Astrocyte (in vitro differentiated cells and primary cell): ENCODE data around the gene CCDC61. TPM values are rescaled to one million over a fixed set of nuclear protein-coding genes. Genes with fewer than 3 reads are reported as not detected.

Source experiments
- DNase-seq: peaks from one replicate; pipeline ENCODE4 v3.0.0-alpha.2; 2010; ENCODE audit warnings: low read depth
- FAIRE-seq: peaks from 2 replicates; lab custom pipeline; 2011; peaks lifted over from hg19 to GRCh38; lab: Jason Lieb, UNC
- H2AFZ ChIP-seq: 2 replicates; pipeline ENCODE4 v1.6.0; 2012; ENCODE audit warnings: low read depth, low read length, inconsistent platforms
- H3K27ac ChIP-seq: 2 replicates; pipeline ENCODE4 v1.5.1; 2011; ENCODE audit warnings: low read depth, low read length, inconsistent platforms
- H3K27me3 ChIP-seq: 2 replicates; pipeline ENCODE4 v1.6.0; 2011; ENCODE audit warnings: low read length, inconsistent platforms; ENCODE audit not compliant: insufficient read depth
- H3K36me3 ChIP-seq: 2 replicates; pipeline ENCODE4 v1.5.1; 2011; ENCODE audit warnings: low read length, inconsistent platforms; ENCODE audit not compliant: insufficient read depth
- H3K4me1 ChIP-seq: 2 replicates; pipeline ENCODE4 v1.5.1; 2011; ENCODE audit warnings: low read length, inconsistent platforms; ENCODE audit not compliant: insufficient read depth
- H3K4me2 ChIP-seq: 2 replicates; pipeline ENCODE4 v1.6.0; 2012; ENCODE audit warnings: low read length, inconsistent platforms
- H3K4me3 ChIP-seq: 2 replicates; pipeline ENCODE4 v1.5.1; 2011; ENCODE audit warnings: low read depth, mild to moderate bottlenecking, low read length, inconsistent platforms; ENCODE audit not compliant: insufficient read depth
- H3K79me2 ChIP-seq: 2 replicates; pipeline ENCODE4 v1.6.0; 2012; ENCODE audit warnings: mild to moderate bottlenecking, low read length, inconsistent platforms; ENCODE audit not compliant: insufficient read depth
- H3K9ac ChIP-seq: 2 replicates; pipeline ENCODE4 v1.6.0; 2012; ENCODE audit warnings: mild to moderate bottlenecking, low read length, inconsistent platforms
- H3K9me3 ChIP-seq: 2 replicates; pipeline ENCODE4 v1.5.1; 2012; ENCODE audit warnings: low read depth, mild to moderate bottlenecking, low read length, inconsistent platforms; ENCODE audit not compliant: insufficient read depth
- H4K20me1 ChIP-seq: 2 replicates; pipeline ENCODE4 v1.6.0; 2012; ENCODE audit warnings: low read length, inconsistent platforms; ENCODE audit not compliant: insufficient read depth
- H3K27ac Mint-ChIP-seq: one replicate; pipeline ENCODE4 v1.8.0; 2021; ENCODE audit warnings: mild to moderate bottlenecking, mixed read lengths; ENCODE audit not compliant: unreplicated experiment
- H3K27me3 Mint-ChIP-seq: one replicate; pipeline ENCODE4 v1.8.0; 2021; ENCODE audit warnings: low read depth, mixed read lengths; ENCODE audit not compliant: unreplicated experiment
- H3K36me3 Mint-ChIP-seq: one replicate; pipeline ENCODE4 v1.8.0; 2021; ENCODE audit warnings: low read depth, mixed read lengths; ENCODE audit not compliant: unreplicated experiment
- H3K4me1 Mint-ChIP-seq: one replicate; pipeline ENCODE4 v1.8.0; 2021; ENCODE audit warnings: low read depth, mixed read lengths; ENCODE audit not compliant: unreplicated experiment
- H3K4me3 Mint-ChIP-seq: one replicate; pipeline ENCODE4 v1.8.0; 2021; ENCODE audit warnings: mild to moderate bottlenecking, moderate library complexity, mixed read lengths; ENCODE audit not compliant: unreplicated experiment
- H3K9me3 Mint-ChIP-seq: one replicate; pipeline ENCODE4 v1.8.0; 2021; ENCODE audit warnings: mild to moderate bottlenecking, mixed read lengths; ENCODE audit not compliant: unreplicated experiment
- EZH2 ChIP-seq: IDR thresholded peaks from 2 replicates; pipeline ENCODE4 v1.6.1; 2012; ENCODE audit warnings: mild to moderate bottlenecking, low read length, inconsistent platforms; ENCODE audit not compliant: insufficient read depth
- total RNA-seq: library from RNA; stranded (reverse); gene quantifications from 2 replicates; pipeline ENCODE4 v1.2.1, GENCODE V29; 2021
- TF ChIP-seq, protein P1 (sequence below): IDR thresholded peaks from 2 replicates; pipeline ENCODE4 v1.5.1; 2011; ENCODE audit warnings: low read depth, mild to moderate bottlenecking, inconsistent platforms, low read length, moderate library complexity; ENCODE audit not compliant: insufficient read depth

The CCDC61 gene
- total RNA-seq, 1 donor from 2014 or later: 6.6 TPM

DNA sequence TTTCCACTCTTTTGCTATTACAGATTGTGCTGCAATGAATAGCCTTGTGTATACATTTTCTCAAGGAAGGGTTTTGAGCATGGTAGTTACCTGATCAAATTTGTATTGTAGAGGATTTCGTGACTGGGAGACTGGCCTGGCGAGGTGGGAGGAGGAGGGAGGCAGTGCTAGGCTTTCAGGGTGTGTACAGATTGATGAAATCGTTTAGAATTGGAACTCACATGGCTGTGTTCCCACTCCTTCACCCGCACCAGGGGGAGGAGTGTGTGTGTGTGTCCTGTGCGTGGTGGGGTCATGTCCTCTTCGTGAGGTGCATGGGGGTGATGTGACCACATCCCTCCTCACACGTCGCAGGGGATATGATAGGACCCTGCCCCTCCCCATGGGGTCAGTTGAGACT lies 19.3 kb downstream of the CCDC61 start:
- H3K36me3 ChIP-seq: no peaks in the 10 kb centered on the region
- H3K27me3 ChIP-seq: peaks cover 11% of the 10 kb centered on the region
- peak overlapping the region; percentile 23 for H3K4me3 ChIP-seq
- H3K27ac Mint-ChIP-seq: no peak overlapping the region
- FAIRE-seq: no peak
- DNase-seq: no peak
- H4K20me1 ChIP-seq: peaks cover 52% of the 10 kb centered on the region
- no peaks in the 10 kb centered on the region for H3K79me2 ChIP-seq
- H3K27me3 Mint-ChIP-seq: peaks cover 22% of the 10 kb centered on the region
- TF ChIP-seq, protein P1, sequence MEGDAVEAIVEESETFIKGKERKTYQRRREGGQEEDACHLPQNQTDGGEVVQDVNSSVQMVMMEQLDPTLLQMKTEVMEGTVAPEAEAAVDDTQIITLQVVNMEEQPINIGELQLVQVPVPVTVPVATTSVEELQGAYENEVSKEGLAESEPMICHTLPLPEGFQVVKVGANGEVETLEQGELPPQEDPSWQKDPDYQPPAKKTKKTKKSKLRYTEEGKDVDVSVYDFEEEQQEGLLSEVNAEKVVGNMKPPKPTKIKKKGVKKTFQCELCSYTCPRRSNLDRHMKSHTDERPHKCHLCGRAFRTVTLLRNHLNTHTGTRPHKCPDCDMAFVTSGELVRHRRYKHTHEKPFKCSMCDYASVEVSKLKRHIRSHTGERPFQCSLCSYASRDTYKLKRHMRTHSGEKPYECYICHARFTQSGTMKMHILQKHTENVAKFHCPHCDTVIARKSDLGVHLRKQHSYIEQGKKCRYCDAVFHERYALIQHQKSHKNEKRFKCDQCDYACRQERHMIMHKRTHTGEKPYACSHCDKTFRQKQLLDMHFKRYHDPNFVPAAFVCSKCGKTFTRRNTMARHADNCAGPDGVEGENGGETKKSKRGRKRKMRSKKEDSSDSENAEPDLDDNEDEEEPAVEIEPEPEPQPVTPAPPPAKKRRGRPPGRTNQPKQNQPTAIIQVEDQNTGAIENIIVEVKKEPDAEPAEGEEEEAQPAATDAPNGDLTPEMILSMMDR: no peak
- no peak for TF ChIP-seq EZH2
- no peaks in the 10 kb centered on the region for H3K9me3 Mint-ChIP-seq
- no peaks in the 10 kb centered on the region for H3K9me3 ChIP-seq
- H3K36me3 Mint-ChIP-seq: peaks cover 3% of the 10 kb centered on the region
- peaks cover 4% of the 10 kb centered on the region for H3K4me1 Mint-ChIP-seq
- peaks cover 17% of the 10 kb centered on the region for H3K4me1 ChIP-seq
- H3K9ac ChIP-seq: peak overlapping the region; percentile 41
- H2AFZ ChIP-seq: peak overlapping the region; percentile 56
- peak overlapping the region; percentile 54 for H3K4me3 Mint-ChIP-seq
- no peak overlapping the region for H3K27ac ChIP-seq
- peak overlapping the region; percentile 81 for H3K4me2 ChIP-seq

DNA sequence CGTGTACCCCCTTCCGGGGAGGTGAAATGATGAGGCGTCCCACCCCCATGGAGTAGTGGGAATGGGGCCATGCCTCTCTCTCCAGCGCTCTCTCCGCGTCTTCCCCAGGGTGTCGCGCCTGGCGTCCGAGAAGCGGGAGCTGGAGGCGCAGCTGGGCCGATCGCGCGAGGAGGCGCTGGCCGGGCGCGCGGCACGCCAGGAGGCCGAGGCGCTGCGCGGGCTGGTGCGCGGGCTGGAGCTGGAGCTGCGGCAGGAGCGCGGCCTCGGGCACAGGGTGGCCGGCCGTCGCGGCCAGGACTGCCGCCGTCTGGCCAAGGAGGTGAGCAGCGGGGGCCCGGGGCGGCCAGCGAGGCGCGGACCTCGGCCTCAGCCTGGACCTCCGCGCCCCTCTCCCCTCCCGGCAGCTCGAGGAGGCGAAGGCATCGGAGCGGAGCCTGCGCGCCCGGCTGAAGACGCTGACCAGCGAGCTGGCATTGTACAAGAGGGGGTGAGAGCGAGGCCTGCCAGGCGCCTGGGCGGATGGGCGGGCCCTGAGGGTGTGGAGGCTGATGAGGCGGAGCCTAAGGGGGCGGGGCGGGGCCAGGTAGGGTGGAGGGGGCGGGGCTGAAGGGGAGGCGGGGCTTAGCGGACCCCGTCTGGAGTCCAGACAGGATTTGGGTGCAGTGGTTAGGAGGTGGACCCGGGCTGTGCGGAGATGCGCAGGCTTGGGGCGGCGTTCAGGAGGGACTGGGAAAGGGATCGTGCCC lies 19.8 kb downstream of the CCDC61 start:
- H4K20me1 ChIP-seq: peaks cover 53% of the 10 kb centered on the region
- H3K4me1 Mint-ChIP-seq: peaks cover 4% of the 10 kb centered on the region
- H3K27me3 Mint-ChIP-seq: peaks cover 19% of the 10 kb centered on the region
- H3K4me1 ChIP-seq: peaks cover 17% of the 10 kb centered on the region
- H3K27me3 ChIP-seq: peaks cover 11% of the 10 kb centered on the region
- no peaks in the 10 kb centered on the region for H3K79me2 ChIP-seq
- no peak for DNase-seq
- peak overlapping the region; percentile 23 for H3K4me3 ChIP-seq
- no peaks in the 10 kb centered on the region for H3K36me3 ChIP-seq
- no peaks in the 10 kb centered on the region for H3K9me3 ChIP-seq
- H3K9me3 Mint-ChIP-seq: no peaks in the 10 kb centered on the region
- H3K4me2 ChIP-seq: peak overlapping the region; percentile 96
- H3K9ac ChIP-seq: peak overlapping the region; percentile 41
- FAIRE-seq: no peak
- H3K27ac ChIP-seq: no peak overlapping the region
- peaks cover 3% of the 10 kb centered on the region for H3K36me3 Mint-ChIP-seq
- TF ChIP-seq EZH2: no peak
- TF ChIP-seq, protein P1: no peak
- peak overlapping the region; percentile 56 for H2AFZ ChIP-seq
- H3K4me3 Mint-ChIP-seq: peak overlapping the region; percentile 70
- H3K27ac Mint-ChIP-seq: no peak overlapping the region
